ENCODE measurements around the gene THTPA.

Gene THTPA

GRCh38 chr14:23568021-23568599 is 12.0 kb downstream of the THTPA start:
- TF ChIP-seq FOXP2 (optimal IDR thresholded peaks at IDR 0.05; ENCODE audit: borderline replicate concordance, extremely low read depth, extremely low read length, insufficient read depth) (no peak), TAF1 (IDR thresholded peaks at IDR 0.05; ENCODE audit: borderline replicate concordance, insufficient read depth, low read length) (no peak), SIN3A (IDR thresholded peaks at IDR 0.05; ENCODE audit: borderline replicate concordance, insufficient read depth, low read length) (no peak), POLR2AphosphoS5 (IDR thresholded peaks at IDR 0.05; ENCODE audit: low read depth, low read length) (no peak), REST (IDR thresholded peaks at IDR 0.05; ENCODE audit: insufficient read depth in 1 of 2, low read depth in 2 of 2, low read length in 2 of 2) (no peak)

GRCh38 chr14:23568600-23569331 is 12.7 kb downstream of the THTPA start:
- TF ChIP-seq POLR2AphosphoS5 (IDR thresholded peaks at IDR 0.05; ENCODE audit: low read depth, low read length), result no peak
- TF ChIP-seq TAF1 (IDR thresholded peaks at IDR 0.05; ENCODE audit: borderline replicate concordance, insufficient read depth, low read length), result no peak
- TF ChIP-seq REST (IDR thresholded peaks at IDR 0.05; ENCODE audit: insufficient read depth in 1 of 2, low read depth in 2 of 2, low read length in 2 of 2), result no peak
- no peak for TF ChIP-seq SIN3A (IDR thresholded peaks at IDR 0.05; ENCODE audit: borderline replicate concordance, insufficient read depth, low read length)
- TF ChIP-seq FOXP2 (optimal IDR thresholded peaks at IDR 0.05; ENCODE audit: borderline replicate concordance, extremely low read depth, extremely low read length, insufficient read depth), result no peak

- no peak for TF ChIP-seq TAF1 (IDR thresholded peaks at IDR 0.05; ENCODE audit: borderline replicate concordance, insufficient read depth, low read length)
- no peak for TF ChIP-seq REST (IDR thresholded peaks at IDR 0.05; ENCODE audit: insufficient read depth in 1 of 2, low read depth in 2 of 2, low read length in 2 of 2)
- no peak for TF ChIP-seq FOXP2 (optimal IDR thresholded peaks at IDR 0.05; ENCODE audit: borderline replicate concordance, extremely low read depth, extremely low read length, insufficient read depth)
- TF ChIP-seq SIN3A (IDR thresholded peaks at IDR 0.05; ENCODE audit: borderline replicate concordance, insufficient read depth, low read length), result no peak
- TF ChIP-seq POLR2AphosphoS5 (IDR thresholded peaks at IDR 0.05; ENCODE audit: low read depth, low read length), result no peak
Observed at GRCh38 chr14:23569443-23570151, 13.5 kb downstream of the THTPA start.

GRCh38 chr14:23570806-23571483 is 14.9 kb downstream of the THTPA start:
- no peak for TF ChIP-seq SIN3A (IDR thresholded peaks at IDR 0.05; ENCODE audit: borderline replicate concordance, insufficient read depth, low read length)
- no peak for TF ChIP-seq REST (IDR thresholded peaks at IDR 0.05; ENCODE audit: insufficient read depth in 1 of 2, low read depth in 2 of 2, low read length in 2 of 2)
- no peak for TF ChIP-seq POLR2AphosphoS5 (IDR thresholded peaks at IDR 0.05; ENCODE audit: low read depth, low read length)
- no peak for TF ChIP-seq FOXP2 (optimal IDR thresholded peaks at IDR 0.05; ENCODE audit: borderline replicate concordance, extremely low read depth, extremely low read length, insufficient read depth)

All from PFSK-1 (cell line).